T-helper 9 cell (primary cell): ENCODE data around the gene COQ9.
"Not testable (repeated sequence)": the region's sequence is repeated elsewhere in the genome, so short reads cannot be mapped to it uniquely, and the experiment has no call there.

Source experiments
- DNase-seq: peaks from one replicate; pipeline ENCODE4 v3.0.0-alpha.2; 2020
- total RNA-seq, 2 donors: gene quantifications; one replicate each; lab custom pipeline; 2026; lab: John Stamatoyannopoulos, UW

COQ9 gene
- total RNA-seq: 8.7 to 20.6 reads per million in 2 donors

- peak; percentile 90 for DNase-seq
Observed at GRCh38 chr16:57447186-57447962, at the start of gene COQ9, which contains the start of gene CIAPIN1. TSS of gene COQ9 (plus strand) at chr16:57447479. CDS start at chr16:57447506, 27 bp downstream. TSS of gene CIAPIN1 (minus strand) at chr16:57447385. CDS start at chr16:57440928, 6,457 bp downstream.

DNA sequence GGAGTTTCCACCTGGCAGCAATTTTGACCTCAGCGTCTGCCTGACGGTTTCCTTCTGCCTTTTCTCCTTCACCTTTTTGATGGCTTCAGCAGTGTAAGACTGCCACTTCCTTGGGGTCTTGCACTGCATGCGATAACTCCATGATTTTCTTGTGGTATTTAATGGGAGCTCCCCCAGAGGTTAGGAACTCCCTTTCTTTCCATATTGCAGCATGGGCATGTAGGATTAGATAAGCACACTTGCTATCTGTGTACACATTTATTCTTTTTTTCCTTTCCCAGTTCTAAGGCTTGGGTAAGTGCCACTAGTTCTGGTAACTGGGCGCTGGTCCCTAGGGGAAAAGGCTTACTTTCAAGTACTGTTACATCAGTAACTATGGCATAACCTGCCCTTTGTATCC lies 49.8 kb upstream of the COQ9 start:
- DNase-seq: not testable (repeated sequence)

DNA sequence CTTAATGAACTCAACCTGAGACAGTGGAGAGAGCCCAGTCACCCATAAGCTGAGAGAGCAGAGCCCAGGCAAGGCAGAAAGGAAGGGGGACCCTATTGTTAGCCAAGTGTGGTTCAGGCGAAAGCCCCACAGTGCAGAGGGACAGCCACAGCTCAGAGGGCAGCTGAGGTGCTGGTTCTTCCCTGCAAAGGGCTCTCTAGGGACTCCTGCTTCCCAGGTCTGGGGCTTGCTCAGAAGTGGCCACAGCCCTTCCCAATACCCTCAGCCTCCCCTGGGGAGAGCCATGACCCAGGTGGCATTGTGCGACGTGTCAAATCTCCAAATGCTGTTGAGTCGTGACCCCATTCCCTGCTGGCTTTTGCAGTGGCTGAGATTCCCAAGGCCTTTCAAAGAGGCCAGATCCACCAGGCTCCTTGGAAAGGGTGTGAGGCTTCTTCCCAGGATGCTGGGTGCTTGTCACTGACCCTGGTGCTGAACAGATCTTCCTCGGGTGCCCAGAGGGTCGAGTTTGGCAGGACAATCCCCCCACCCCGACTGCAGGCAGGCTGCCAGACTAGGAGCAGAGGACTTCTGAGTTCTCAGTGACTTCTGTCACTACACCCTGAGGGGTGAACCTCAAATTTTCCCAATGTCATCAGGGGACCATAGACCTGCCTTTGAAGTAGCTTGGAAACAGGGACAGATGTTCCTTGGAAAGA lies 45.2 kb upstream of the COQ9 start:
- DNase-seq: no peak

DNA sequence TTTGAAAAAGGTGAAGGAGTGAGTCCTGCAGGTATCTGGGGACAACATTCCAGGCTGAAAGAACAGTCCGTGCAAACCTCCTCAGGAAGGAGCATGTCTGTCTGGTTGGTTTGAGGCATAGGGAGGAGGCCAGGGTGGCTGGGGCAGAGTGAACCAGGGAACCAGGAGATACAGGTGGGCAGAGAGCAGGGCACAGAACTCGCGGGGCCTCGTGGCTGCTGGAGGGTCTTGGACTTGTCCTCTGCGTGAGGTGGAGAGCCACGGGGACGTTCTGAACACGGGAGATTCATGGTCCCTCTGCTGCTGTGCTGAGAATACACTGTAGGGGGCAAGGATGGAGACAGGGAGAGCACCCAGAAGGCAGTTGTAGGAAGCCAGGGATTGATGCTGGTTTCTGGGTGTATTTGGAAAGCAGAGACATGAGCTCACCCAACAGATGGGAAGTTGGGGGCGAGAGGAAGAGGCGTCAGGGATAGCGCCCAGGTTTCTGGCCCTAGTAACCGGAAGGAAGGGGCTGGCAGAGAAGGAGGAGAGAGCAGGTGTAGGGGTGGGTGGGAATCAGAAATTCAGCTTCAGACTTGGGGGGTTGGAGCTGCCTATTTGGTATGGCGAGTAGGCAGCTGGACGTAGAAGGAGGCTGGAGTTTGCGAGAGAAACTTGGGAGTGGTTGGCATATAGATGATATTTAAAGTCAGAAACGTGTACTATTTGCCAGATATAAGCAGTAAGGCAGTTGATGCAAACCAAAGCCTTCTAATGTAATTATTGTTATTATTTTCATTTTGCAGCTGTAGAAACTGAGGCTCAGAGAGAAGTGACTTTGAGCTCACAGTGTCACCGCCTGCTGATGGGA lies 43.1 kb upstream of the COQ9 start, which contains the start of gene CCL17:
CCL17 (plus strand) TSS at position 803 of the 853 bp plus-strand sequence. CDS start 9,166 bp downstream, outside the sequence.
- no peak for DNase-seq

GRCh38 chr16:57405097-57405496 lies 42.2 kb upstream of the COQ9 start:
- no peak for DNase-seq

GRCh38 chr16:57406881-57407280 lies 40.4 kb upstream of the COQ9 start:
- DNase-seq: no peak

DNA sequence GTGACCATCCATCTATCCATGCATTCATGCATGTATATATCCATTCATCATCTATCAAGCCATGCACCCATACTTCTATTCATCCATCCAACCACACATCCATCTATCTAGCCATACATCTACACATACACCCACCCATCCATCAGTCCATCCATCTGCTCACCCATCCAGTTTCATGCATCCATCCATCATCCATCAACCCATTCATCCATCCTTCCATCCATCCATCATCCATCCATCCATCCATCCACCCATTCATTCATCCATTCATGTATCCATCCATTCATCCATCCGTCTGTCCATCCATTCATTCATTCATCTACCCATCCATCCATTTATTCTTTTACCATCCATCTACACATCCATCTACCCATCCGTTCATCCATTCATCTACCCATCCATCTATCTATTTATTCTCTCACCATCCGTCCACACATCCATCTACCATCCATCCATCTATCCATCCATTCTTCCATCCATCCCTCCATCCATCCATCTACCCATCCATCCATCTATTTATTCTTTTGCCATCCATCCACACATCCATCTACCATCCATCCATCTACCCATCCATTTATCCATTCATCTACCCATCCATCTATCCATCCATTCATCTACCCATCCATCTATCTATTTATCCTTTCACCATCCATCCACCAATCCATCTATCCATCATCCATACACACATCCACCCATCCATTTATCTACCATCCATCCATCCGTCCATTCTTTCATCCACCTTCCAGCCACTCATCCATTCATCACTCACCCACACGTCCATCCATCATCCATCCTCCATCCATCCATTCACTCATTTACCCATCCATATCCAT lies 39.5 kb upstream of the COQ9 start:
- no peak for DNase-seq

GRCh38 chr16:57409065-57409464 lies 38.2 kb upstream of the COQ9 start:
- DNase-seq: no peak

DNA sequence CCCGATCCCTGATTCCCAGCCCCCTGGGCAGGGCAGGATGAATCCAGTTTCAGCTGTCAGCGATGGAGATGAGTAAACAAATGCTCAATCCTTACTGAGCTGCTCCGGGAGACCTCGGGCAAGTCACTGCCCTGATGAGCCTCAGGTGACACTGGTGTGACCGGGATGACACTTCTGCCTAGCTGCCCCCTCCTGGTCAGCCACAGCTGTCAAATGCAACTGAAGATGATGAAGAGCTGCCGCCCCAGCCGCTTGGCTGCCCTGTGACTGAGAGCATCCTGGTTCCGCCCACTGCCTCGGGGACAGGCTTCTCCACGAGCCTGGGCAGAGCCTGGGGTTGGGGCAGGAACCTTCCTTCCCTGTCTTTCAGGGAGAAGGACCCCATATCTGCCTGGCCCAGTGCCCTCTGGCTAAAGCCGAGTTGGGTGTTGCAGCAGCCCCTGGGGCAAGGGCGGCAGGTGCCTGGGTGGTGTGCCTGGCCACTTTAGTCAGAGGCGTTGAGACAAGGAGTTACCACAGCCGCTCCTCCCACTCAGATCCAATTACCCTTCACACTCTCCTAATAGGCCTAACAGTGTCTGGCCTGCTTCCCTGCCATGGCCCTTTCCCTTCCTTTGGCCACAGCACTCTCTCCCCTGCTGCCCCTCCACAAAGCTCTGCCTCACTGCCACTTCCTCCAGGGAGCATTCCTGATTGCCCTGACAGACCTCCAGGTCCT lies 37.2 kb upstream of the COQ9 start:
- no peak for DNase-seq

GRCh38 chr16:57411362-57411976 lies 35.8 kb upstream of the COQ9 start:
- no peak for DNase-seq

DNA sequence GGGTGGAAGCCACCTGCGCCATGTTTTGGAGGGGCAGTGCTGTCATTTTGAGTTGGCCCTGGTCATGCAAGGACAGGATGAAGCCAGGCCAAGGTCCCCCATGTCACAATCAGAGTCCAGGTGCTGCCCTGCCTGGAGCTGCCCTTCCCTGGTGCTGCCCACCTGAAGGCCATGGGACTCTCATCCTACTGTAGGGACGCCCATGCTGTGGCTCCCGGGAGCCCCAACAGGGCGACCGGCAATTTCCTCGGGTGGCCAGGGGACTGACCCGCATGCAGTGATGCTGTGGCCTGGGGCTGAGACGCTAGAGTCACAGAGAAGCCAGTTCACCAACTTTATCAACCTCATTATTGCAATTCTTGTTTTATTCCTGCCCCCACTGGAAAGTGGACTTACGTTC lies 34.7 kb upstream of the COQ9 start:
- DNase-seq: no peak

GRCh38 chr16:57413301-57413730 lies 34.0 kb upstream of the COQ9 start:
- DNase-seq: no peak

- no peak for DNase-seq
Observed at GRCh38 chr16:57413733-57414132, 33.5 kb upstream of the COQ9 start.

GRCh38 chr16:57416084-57416483 lies 31.2 kb upstream of the COQ9 start:
- no peak for DNase-seq

GRCh38 chr16:57419506-57419905 lies 27.8 kb upstream of the COQ9 start:
- no peak for DNase-seq

GRCh38 chr16:57422026-57422944 lies 25.0 kb upstream of the COQ9 start:
- no peak for DNase-seq

- no peak for DNase-seq
Observed at GRCh38 chr16:57423152-57423551, 24.1 kb upstream of the COQ9 start.

- DNase-seq: no peak
Observed at GRCh38 chr16:57424583-57424982, 22.7 kb upstream of the COQ9 start.

- DNase-seq: no peak
Observed at GRCh38 chr16:57426356-57426755, 20.9 kb upstream of the COQ9 start.

DNA sequence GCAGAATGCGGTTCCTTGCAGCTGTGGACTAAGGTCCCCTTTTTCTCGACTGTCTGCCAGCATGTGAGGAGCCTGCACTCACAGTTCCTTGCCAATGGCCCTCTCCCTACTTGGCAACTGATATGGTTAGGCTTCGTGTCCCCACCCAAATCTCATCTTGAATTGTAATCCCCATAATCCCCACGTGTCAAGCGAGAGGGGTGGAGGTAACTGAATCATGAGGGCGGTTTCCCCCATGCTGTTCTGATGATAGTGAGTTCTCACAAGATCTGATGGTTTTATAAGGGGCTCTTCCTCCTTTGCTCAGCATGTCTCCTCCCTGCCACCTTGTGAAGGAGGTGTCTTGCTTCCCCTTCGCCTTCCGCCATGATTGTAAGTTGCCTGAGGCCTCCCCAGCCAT lies 20.0 kb upstream of the COQ9 start:
- DNase-seq: no peak
